HUDEP-2 (cell line): ENCODE measurements around the gene TBXAS1.

ENCODE experiments used
- DNase-seq, 76 experiments: peaks; one replicate each; lab custom pipeline; 2025; ENCODE audit not compliant: unreplicated experiment in 76 of 76; lab: John Stamatoyannopoulos, UW

Gene TBXAS1

DNA sequence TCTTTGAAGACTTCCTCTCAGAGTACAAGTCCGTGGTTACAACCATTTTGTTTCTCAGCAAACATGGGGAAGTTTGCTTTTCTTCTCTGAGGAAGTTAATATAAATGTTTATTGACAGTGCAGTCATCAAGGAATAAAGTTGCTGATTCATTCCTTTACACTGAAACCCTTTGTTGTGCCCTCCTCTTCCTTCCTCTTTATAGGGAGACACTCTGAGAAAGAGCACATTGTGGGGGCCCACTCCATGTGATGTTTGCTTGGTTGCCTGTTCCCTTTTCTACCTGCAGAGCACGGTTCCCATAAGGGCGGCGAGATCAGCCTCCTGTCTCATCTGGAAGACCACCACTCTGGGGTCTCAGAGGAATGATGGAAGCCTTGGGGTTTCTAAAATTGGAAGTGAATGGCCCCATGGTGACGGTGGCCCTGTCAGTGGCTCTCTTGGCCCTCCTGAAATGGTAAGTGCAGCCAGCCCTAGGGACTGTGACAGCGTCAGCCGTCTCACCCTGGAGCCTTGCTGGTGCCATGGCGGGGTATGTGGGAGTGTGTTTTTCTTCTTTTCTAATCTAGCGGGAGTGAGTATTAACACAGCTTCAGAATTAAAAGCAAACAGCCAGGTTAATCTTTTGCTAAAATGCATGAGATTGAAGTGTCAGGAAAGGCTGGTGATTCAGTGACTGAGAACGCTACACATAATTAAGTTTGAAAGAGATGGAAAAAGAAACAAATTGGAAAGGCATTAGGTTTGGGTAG, at the start of gene TBXAS1:
Gene TBXAS1 (plus strand): TSS at position 240 of the 750 bp plus-strand sequence. CDS start 127 bp downstream, at position 367.
- DNase-seq, result no peak

GRCh38 chr7:139782932-139783331, 46.1 kb upstream of the TBXAS1 start:
- DNase-seq, result no peak

DNA sequence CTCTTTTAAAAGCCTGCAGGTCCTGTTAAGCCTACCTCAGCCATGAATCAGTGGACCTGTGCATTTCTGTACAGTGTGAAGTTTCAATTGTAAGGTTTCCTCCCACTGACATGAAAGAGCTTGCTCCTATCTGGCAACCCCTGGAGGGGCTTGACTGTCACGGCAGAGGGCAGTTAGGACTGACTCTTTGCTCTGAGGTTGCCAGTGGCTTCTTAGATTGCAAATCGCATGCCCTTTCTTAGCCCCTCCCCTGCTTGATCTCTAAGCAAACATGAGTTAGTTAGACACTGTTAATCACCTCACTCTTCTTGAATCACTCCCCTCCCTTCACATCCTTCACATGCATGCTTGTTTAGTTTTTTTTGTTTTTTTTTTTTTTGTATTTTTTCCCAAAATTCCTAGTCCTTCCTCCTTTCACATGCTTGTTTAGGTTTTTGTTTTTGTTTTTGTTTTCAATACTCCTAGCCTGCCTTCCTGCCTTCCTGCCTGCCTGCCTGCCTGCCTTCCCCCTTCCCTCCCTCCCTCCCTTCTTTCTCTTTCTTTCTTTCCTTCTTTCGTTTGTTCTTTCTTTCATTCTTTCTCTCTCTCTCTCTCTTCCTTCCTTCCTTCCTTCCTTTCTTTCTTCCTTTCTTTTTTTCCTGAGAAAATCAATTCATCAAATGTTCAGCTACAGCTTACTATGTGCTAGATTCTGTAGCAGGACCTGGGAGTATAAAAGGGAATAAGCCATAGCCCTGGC, 45.2 kb upstream of the TBXAS1 start:
- DNase-seq, result no peak

GRCh38 chr7:139784648-139785047, 44.4 kb upstream of the TBXAS1 start:
- DNase-seq, result no peak

GRCh38 chr7:139791316-139791715, 37.7 kb upstream of the TBXAS1 start:
- DNase-seq, result no peak

GRCh38 chr7:139797607-139798006, 31.5 kb upstream of the TBXAS1 start:
- no peak for DNase-seq

GRCh38 chr7:139798221-139798620, 30.8 kb upstream of the TBXAS1 start:
- DNase-seq, result no peak

DNA sequence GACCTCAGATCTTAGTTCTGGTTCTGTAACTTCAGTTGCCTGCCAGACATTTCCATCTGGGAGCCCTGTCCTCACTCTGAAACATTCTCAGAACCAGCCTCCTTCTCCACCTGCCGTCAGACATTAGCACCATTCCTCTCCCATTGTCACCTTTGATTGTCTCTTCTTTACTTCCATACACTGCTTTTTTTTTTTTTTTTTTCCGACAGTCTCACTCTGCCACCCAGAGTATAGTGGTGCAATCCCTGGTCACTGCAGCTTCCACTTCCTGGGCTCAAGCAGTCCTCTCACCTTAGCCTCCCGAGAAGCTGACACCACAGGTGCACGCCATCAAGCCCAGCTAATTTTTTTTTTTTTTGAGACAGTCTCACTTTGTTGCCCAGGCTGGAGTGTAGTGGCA, 30.2 kb upstream of the TBXAS1 start:
- DNase-seq, result no peak

- DNase-seq, result no peak
These were observed 29.5 kb upstream of the TBXAS1 start for GRCh38 chr7:139799586-139799985.

- no peak for DNase-seq
These were observed 24.5 kb upstream of the TBXAS1 start for GRCh38 chr7:139804571-139804970.

GRCh38 chr7:139807009-139807408, 22.1 kb upstream of the TBXAS1 start:
- no peak for DNase-seq

DNA sequence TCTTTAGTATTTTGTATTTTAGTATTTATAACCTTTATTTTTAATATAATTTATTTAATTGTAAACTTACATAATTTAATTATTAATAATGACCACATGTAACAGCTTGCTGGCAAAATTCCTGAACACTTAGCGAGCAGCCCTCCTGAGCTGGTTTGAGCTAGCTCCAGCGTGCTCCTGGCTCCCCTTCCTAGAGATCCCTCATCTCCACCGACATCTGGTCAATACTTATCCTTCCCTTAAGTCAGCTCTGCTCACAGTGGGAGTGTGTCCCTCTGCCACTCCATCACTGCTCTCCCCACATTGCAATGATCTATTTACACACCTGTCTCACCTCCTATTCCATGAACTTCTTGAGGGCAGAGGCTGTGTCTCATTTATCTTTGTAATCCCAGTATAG, 20.6 kb upstream of the TBXAS1 start:
- DNase-seq, result no peak

- DNase-seq, result no peak
These were observed 20.1 kb upstream of the TBXAS1 start for GRCh38 chr7:139808846-139809442.

GRCh38 chr7:139811066-139811465, 18.0 kb upstream of the TBXAS1 start:
- no peak for DNase-seq

DNA sequence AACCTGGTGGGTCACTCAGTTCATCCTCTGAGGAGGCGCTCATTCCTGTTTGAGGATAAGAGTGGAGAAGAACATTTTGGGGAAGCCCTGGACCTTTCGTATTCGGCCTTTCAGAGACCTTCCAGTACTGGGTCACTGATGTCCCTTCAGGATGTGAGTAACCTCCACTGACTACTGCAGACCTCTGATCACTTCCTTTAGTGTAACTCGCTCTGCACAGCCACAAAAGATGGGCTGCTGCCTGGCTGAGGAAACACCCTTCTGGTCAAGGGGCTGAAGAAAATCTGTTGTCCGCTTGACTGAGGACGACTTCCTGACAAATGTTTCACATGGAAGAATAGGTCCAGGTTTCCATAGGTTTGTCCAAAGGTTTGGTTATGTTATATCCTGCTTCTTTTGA, 15.9 kb upstream of the TBXAS1 start:
- DNase-seq, result no peak

DNA sequence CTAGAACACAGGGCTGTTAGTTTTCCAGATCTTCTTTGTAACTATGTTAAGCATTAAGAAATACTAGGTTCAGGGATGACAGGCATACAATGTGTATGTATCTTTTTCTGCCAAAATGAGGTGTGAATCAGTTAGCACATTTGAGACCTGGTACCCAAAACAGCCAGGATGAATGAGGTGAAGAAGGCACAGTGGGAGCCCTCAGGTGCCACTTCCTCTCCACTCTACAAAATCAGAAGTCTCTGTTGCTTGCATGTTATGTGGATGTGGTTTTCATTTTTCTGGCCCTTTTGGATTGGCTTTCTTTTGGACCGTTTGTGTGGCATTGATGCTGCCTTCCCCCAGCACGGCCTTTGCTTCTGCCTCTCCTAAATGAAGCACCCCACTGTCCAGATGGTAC, 15.4 kb upstream of the TBXAS1 start:
- no peak for DNase-seq

DNA sequence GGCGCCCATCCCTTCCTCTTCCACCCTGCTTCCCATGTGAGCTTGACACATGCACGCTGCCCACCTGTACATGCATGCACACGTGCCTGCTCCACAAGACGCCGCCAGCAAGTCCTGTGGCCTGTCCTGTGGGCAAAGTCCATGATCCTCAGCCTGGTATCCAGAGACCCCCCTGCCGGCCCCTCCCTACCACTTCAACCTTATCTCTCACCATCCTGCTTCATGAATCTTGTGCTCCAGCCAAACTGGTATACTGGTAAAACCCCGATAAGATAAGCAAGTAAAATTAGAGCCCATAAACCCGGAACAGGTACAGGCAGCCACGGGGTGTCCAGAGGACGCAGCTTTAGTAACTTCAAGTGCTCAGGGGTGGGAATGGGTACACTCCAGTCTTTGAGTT, 11.8 kb upstream of the TBXAS1 start:
- peak in 21 of 76 experiments; percentile 2 to 50 (median 15) for DNase-seq

GRCh38 chr7:139820089-139820488, 9.0 kb upstream of the TBXAS1 start:
- DNase-seq, result no peak

DNA sequence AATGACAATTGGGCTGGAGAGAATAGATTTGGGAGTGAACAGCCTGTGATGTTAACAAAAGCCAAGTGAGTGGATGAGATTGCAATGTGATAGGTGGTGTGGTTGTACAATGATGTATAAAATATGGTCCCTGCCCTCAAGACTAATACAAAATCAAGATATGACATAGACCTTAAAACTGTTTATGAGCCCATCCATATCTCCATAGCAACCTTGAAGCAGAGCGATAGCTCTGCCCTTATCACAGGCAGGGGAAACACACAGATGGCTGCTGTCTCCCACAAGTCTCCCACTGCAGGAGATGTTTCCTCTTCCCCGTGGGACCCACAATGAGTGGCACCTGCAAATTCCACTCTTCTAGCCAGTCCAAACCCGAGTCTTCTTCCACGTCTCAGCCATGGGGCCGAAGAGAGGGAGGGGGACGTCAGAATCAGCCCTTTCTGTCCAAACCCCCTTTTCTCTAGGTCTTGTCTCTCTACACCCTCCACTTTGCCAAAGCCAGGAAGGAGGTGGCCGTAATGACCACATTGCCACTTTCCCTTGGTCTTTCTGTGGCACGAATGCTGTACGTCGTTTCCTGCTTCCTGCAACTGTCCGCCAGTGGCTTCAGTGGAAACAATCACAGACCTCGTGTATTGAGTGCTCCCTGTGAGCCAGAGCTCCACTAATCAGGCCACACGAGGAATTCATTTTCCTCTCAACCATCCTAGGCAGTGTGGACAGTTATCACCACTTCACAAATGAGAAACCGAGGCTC, 7.5 kb upstream of the TBXAS1 start:
- DNase-seq, result no peak

- DNase-seq, result no peak
These were observed 6.2 kb upstream of the TBXAS1 start for GRCh38 chr7:139822855-139823254.

DNA sequence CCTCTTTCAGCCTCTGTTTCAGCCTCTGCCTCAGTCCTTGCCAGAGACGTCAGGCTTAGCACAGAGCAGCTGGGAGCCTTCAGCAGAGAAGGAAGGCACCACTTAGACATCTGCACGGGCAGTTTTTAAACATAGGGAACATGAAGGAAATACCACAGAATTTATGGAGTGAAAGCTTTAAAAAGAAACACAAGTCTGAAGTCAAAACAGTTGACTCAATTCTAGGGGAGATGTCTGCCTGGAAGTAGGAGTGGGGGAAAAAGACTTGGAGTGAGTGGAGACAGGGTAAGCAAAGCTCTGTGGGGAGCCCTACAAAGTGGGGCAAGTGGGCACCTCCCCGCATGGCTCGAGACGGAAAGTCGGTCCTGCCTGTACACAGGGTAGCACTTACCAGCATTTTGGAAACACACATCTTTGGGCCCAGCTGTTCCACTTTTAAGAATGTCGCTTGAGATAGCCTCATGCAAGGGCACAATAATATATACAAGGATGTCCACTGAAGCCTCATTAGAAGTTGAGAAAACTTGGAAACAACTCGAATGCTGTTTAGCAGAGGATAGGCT, 5.0 kb upstream of the TBXAS1 start:
- no peak for DNase-seq
